GM23338 (cell line): Measurements from ENCODE around the gene COL18A1. TPM values are rescaled to one million over a fixed set of nuclear protein-coding genes. Genes with fewer than 3 reads are reported as not detected.

Experiments
- ATAC-seq: fragments of 200-7000 bp; cut with Tn5 transposase; 3 replicates; pipeline ENCODE4 v1.9.1; 2020
- DNase-seq: peaks from one replicate; pipeline ENCODE4 v3.0.0-alpha.2; 2015; ENCODE audit warnings: low spot score
- H2AFZ ChIP-seq: fragments of 200-600 bp; sonication (generic); 2 replicates; pipeline ENCODE4 v1.8.0; 2016; ENCODE audit warnings: antibody characterized with exemption, mild to moderate bottlenecking, moderate library complexity
- H3F3A ChIP-seq: fragments of 200-600 bp; sonication (generic); replicated peaks from 2 replicates; pipeline ENCODE4 v1.8.0; 2017; ENCODE audit warnings: antibody characterized with exemption, mixed run types, low read depth
- H3K27ac ChIP-seq: fragments of 200-600 bp; sonication (generic); 2 replicates; pipeline ENCODE4 v1.6.1; 2016; ENCODE audit warnings: low read depth
- H3K27me3 ChIP-seq: fragments of 200-600 bp; sonication (generic); 2 replicates; pipeline ENCODE4 v1.8.0; 2016; ENCODE audit warnings: mild to moderate bottlenecking, mixed run types, moderate library complexity; ENCODE audit not compliant: insufficient read depth
- H3K36me3 ChIP-seq: fragments of 200-600 bp; sonication (generic); 2 replicates; pipeline ENCODE4 v1.8.0; 2016; ENCODE audit warnings: mild to moderate bottlenecking; ENCODE audit not compliant: insufficient read depth
- H3K4me1 ChIP-seq: fragments of 200-600 bp; sonication (generic); 2 replicates; pipeline ENCODE4 v1.8.0; 2016; ENCODE audit warnings: mild to moderate bottlenecking, moderate library complexity; ENCODE audit not compliant: insufficient read depth
- H3K4me2 ChIP-seq: fragments of 200-600 bp; sonication (generic); 2 replicates; pipeline ENCODE4 v1.7.1; 2017; ENCODE audit warnings: mixed run types
- H3K4me3 ChIP-seq: fragments of 200-600 bp; sonication (generic); 2 replicates; pipeline ENCODE4 v1.6.1; 2016; ENCODE audit warnings: mixed run types
- H3K79me2 ChIP-seq: fragments of 200-600 bp; sonication (generic); replicated peaks from 2 replicates; pipeline ENCODE4 v1.8.0; 2017; ENCODE audit warnings: mild to moderate bottlenecking; ENCODE audit not compliant: insufficient read depth
- H3K9me2 ChIP-seq: fragments of 200-600 bp; sonication (generic); 2 replicates; pipeline ENCODE4 v1.8.0; 2017; ENCODE audit not compliant: insufficient read depth
- H4K20me1 ChIP-seq: fragments of 200-600 bp; sonication (generic); replicated peaks from 2 replicates; pipeline ENCODE4 v1.8.0; 2017; ENCODE audit warnings: mild to moderate bottlenecking; ENCODE audit not compliant: insufficient read depth
- H3K27ac Mint-ChIP-seq: 2 replicates; pipeline ENCODE4 v1.8.0; 2020; ENCODE audit warnings: inconsistent platforms, mild to moderate bottlenecking, moderate library complexity, mixed read lengths
- H3K27me3 Mint-ChIP-seq: 3 replicates; pipeline ENCODE4 v1.8.0; 2022; ENCODE audit warnings: low read depth, mild to moderate bottlenecking, moderate library complexity, mixed read lengths, inconsistent platforms; ENCODE audit not compliant: insufficient read depth, poor library complexity
- H3K36me3 Mint-ChIP-seq: 3 replicates; pipeline ENCODE4 v1.8.0; 2021; ENCODE audit warnings: low read depth, mild to moderate bottlenecking, inconsistent platforms, moderate library complexity, mixed read lengths
- H3K4me1 Mint-ChIP-seq: 3 replicates; pipeline ENCODE4 v1.8.0; 2020; ENCODE audit warnings: mild to moderate bottlenecking, inconsistent platforms, mixed read lengths
- H3K4me3 Mint-ChIP-seq: 3 replicates; pipeline ENCODE4 v1.8.0; 2021; ENCODE audit warnings: moderate library complexity, mild to moderate bottlenecking, inconsistent platforms, mixed read lengths
- H3K9me3 Mint-ChIP-seq: 3 replicates; pipeline ENCODE4 v1.8.0; 2020; ENCODE audit warnings: moderate library complexity, mild to moderate bottlenecking, inconsistent platforms, mixed read lengths
- CREB1 ChIP-seq: fragments of 250-450 bp; sonication (Bioruptor Pico); IDR thresholded peaks from 2 replicates; pipeline ENCODE4 v1.5.0; 2020; ENCODE audit warnings: low read depth, mild to moderate bottlenecking, moderate library complexity
- EZH2 ChIP-seq: fragments of 200-600 bp; sonication (generic); IDR thresholded peaks from one replicate; pipeline ENCODE4 v1.8.0; 2017; ENCODE audit warnings: antibody characterized with exemption, mild to moderate bottlenecking, low read depth; ENCODE audit not compliant: unreplicated experiment
- JUNB ChIP-seq: IDR thresholded peaks from one replicate; pipeline ENCODE4 v1.6.1; 2016; ENCODE audit warnings: antibody characterized with exemption; ENCODE audit not compliant: unreplicated experiment
- NANOG ChIP-seq: IDR thresholded peaks from 2 replicates; pipeline ENCODE4 v1.6.1; 2016; ENCODE audit warnings: antibody characterized with exemption, borderline replicate concordance
- STAT1 ChIP-seq: IDR thresholded peaks from one replicate; pipeline ENCODE4 v1.6.1; 2016; ENCODE audit warnings: antibody characterized with exemption; ENCODE audit not compliant: unreplicated experiment
- ZNF331 ChIP-seq: fragments of 250-450 bp; sonication (Bioruptor Pico); IDR thresholded peaks from 2 replicates; pipeline ENCODE4 v1.5.0; 2020; ENCODE audit warnings: low read depth, mild to moderate bottlenecking, moderate library complexity
- ZNF462 ChIP-seq: fragments of 250-450 bp; sonication (Bioruptor Pico); IDR thresholded peaks from 2 replicates; pipeline ENCODE4 v1.5.0; 2020; ENCODE audit warnings: mild to moderate bottlenecking, moderate library complexity
- polyA plus RNA-seq: library from polyadenylated mRNA; unstranded; fragments of >200 nt; fragmentation: Nextera tagmentation; extraction: Ambion mirVana; gene quantifications from 2 replicates; pipeline ENCODE4 v1.2.1, GENCODE V29; 2016
- total RNA-seq: library from RNA; depleted of rRNA; stranded (reverse); fragments of >200 nt; shearing (Covaris generic); gene quantifications from 2 replicates; pipeline ENCODE4 v1.2.3, GENCODE V29; 2014

COL18A1 gene
- total and polyA plus RNA-seq, 2 experiments from 2014 or later: 38.4 to 430 TPM

GRCh38 chr21:45522381-45522780 is 117.4 kb downstream of the COL18A1 start (continued):
- TF ChIP-seq ZNF462 (CRISPR knock-in tag) (no peak), JUNB (no peak), EZH2 (no peak)

- Mint-ChIP-seq H3K27ac (no peak overlapping the region), H3K4me3 (no peak overlapping the region; the same call in 2 of the 3 replicates), H3K9me3 (peaks cover 36% of the 10 kb centered on the region), H3K36me3 (peaks cover 69% of the 10 kb centered on the region), H3K27me3 (peaks cover 8% of the 10 kb centered on the region), H3K4me1 (0 out of 3 replicates have a peak, but pooled peaks cover 2% of the 10 kb centered on the region)
- Histone ChIP-seq H2AFZ (no peak overlapping the region), H4K20me1 (0 out of 2 replicates have a peak, but pooled peaks cover 5% of the 10 kb centered on the region), H3K4me3 (no peak overlapping the region), H3F3A (no peaks in the 10 kb centered on the region), H3K36me3 (peaks cover 25% of the 10 kb centered on the region), H3K27me3 (no peaks in the 10 kb centered on the region), H3K4me2 (no peak overlapping the region), H3K27ac (no peak overlapping the region), H3K4me1 (no peaks in the 10 kb centered on the region), H3K9me2 (no peaks in the 10 kb centered on the region; the same call in 1 of the 2 replicates), H3K79me2 (peaks cover 6% of the 10 kb centered on the region)
- ATAC-seq (no peak), DNase-seq (no peak)
- no peak for TF ChIP-seq CREB1 (CRISPR knock-in tag)
- TF ChIP-seq STAT1: no peak
- no peak for TF ChIP-seq EZH2
- TF ChIP-seq ZNF462 (CRISPR knock-in tag): no peak
- no peak for TF ChIP-seq ZNF331 (CRISPR knock-in tag)
- TF ChIP-seq NANOG: no peak
Measured at GRCh38 chr21:45522986-45523385, 118.0 kb downstream of the COL18A1 start.
